Breast epithelium (tissue), 3 donors: ENCODE results near the gene SLC35F3.

Source experiments
- CTCF ChIP-seq, 3 donors: fragments of 450-650 bp; IDR thresholded peaks; one replicate each; pipeline ENCODE4 v1.5.1; 2016 to 2017; ENCODE audit warnings: antibody characterized with exemption in 3 of 3, mild to moderate bottlenecking in 3 of 3, moderate library complexity in 3 of 3
- POLR2A ChIP-seq: fragments of 450-650 bp; IDR thresholded peaks from one replicate; pipeline ENCODE4 v1.6.1; 2016; ENCODE audit warnings: antibody characterized with exemption, mild to moderate bottlenecking, moderate library complexity

GRCh38 chr1:234214911-234215892 lies 310.7 kb downstream of the SLC35F3 start:
- TF ChIP-seq CTCF (IDR thresholded peaks at IDR 0.05) (no peak), POLR2A (no peak)
